ENCODE results near the gene SGO2.

GRCh38 chr2:200509235-200509611 is 16.8 kb upstream of the SGO2 start:
- TF ChIP-seq EZH2 (IDR thresholded peaks at IDR 0.05; ENCODE audit: borderline replicate concordance, low read depth, low read length, severe bottlenecking) (no peak), POLR2AphosphoS5 (IDR thresholded peaks at IDR 0.05; ENCODE audit: insufficient read depth, low read depth, low read length) (no peak), MYC (IDR thresholded peaks at IDR 0.05; ENCODE audit: low read depth, low read length) (no peak), POLR2A (IDR thresholded peaks at IDR 0.05; ENCODE audit: low read depth, low read length) (no peak), FOS (IDR thresholded peaks at IDR 0.05; ENCODE audit: borderline replicate concordance, insufficient read depth, low read length) (no peak), GATA2 (IDR thresholded peaks at IDR 0.05; ENCODE audit: insufficient read depth, insufficient read length, low read depth, low read length) (no peak)
- TF ChIP-seq, protein P1, sequence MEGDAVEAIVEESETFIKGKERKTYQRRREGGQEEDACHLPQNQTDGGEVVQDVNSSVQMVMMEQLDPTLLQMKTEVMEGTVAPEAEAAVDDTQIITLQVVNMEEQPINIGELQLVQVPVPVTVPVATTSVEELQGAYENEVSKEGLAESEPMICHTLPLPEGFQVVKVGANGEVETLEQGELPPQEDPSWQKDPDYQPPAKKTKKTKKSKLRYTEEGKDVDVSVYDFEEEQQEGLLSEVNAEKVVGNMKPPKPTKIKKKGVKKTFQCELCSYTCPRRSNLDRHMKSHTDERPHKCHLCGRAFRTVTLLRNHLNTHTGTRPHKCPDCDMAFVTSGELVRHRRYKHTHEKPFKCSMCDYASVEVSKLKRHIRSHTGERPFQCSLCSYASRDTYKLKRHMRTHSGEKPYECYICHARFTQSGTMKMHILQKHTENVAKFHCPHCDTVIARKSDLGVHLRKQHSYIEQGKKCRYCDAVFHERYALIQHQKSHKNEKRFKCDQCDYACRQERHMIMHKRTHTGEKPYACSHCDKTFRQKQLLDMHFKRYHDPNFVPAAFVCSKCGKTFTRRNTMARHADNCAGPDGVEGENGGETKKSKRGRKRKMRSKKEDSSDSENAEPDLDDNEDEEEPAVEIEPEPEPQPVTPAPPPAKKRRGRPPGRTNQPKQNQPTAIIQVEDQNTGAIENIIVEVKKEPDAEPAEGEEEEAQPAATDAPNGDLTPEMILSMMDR (IDR thresholded peaks at IDR 0.05; ENCODE audit: extremely low read depth in 1 of 2, insufficient read depth in 1 of 2, low read depth in 1 of 2, low read length in 2 of 2), result no peak
